ENCODE results near the gene PPFIBP2. TPM values are rescaled to one million over a fixed set of nuclear protein-coding genes. Genes with fewer than 3 reads are reported as not detected.

Gene PPFIBP2
- total and polyA plus RNA-seq, 2 of the 13 experiments (the other 11 are each of a cell fraction or from before 2014, with no cell fraction given) = 15.0 to 52.5 TPM

GRCh38 chr11:7609015-7609414, 95.2 kb downstream of the PPFIBP2 start (continued):
- no peak for TF ChIP-seq HNF1B (CRISPR knock-in tag; IDR thresholded peaks at IDR 0.05)
- TF ChIP-seq FOSL2 (CRISPR knock-in tag; IDR thresholded peaks at IDR 0.05) = no peak
- TF ChIP-seq, protein P1, sequence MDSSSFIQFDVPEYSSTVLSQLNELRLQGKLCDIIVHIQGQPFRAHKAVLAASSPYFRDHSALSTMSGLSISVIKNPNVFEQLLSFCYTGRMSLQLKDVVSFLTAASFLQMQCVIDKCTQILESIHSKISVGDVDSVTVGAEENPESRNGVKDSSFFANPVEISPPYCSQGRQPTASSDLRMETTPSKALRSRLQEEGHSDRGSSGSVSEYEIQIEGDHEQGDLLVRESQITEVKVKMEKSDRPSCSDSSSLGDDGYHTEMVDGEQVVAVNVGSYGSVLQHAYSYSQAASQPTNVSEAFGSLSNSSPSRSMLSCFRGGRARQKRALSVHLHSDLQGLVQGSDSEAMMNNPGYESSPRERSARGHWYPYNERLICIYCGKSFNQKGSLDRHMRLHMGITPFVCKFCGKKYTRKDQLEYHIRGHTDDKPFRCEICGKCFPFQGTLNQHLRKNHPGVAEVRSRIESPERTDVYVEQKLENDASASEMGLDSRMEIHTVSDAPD (CRISPR knock-in tag; IDR thresholded peaks at IDR 0.05) = no peak
- TF ChIP-seq NCOA2 (CRISPR knock-in tag; IDR thresholded peaks at IDR 0.05) = no peak
- TF ChIP-seq ZSCAN21 (CRISPR knock-in tag; IDR thresholded peaks at IDR 0.05; ENCODE audit: borderline replicate concordance) = no peak

- Histone ChIP-seq H3K4me1 (ENCODE audit: insufficient read depth, low read length) (peaks cover 65% of the 10 kb centered on the region), H3K9ac (ENCODE audit: insufficient read depth, low read depth, low read length) (no peak overlapping the region), H3K4me3 (replicated peaks in 1 of 3; ENCODE audit: insufficient read depth in 1 of 3, low read depth in 2 of 3, low read length in 3 of 3) (no peak overlapping the region), H4K20me1 (ENCODE audit: insufficient read depth, low read length) (no peaks in the 10 kb centered on the region; the same call in 1 of the 2 replicates), H3K27ac (ENCODE audit: extremely low read length, insufficient read depth, low read length) (no peak overlapping the region), H3K79me2 (ENCODE audit: insufficient read depth, low read length) (no peaks in the 10 kb centered on the region), H2AFZ (ENCODE audit: low read length) (no peak overlapping the region), H3K9me3 (ENCODE audit: low read length) (no peaks in the 10 kb centered on the region), H3K27me3 (ENCODE audit: control insufficient read depth in 1 of 2, insufficient read depth in 2 of 2, low read length in 2 of 2) (no peaks in the 10 kb centered on the region), H3K4me2 (ENCODE audit: low read depth, low read length) (no peak overlapping the region), H3K36me3 (replicated peaks in 1 of 2; ENCODE audit: control insufficient read depth in 1 of 2, insufficient read depth in 2 of 2, low read length in 2 of 2) (peaks cover 3 to 30% of the 10 kb centered on the region in 2 experiments; a peak in 4 of 5 replicates)
- no peak for FAIRE-seq
- no peak for ATAC-seq
- CTCF ChIA-PET (ENCODE audit: low intra/inter-chr PET ratio, low total read pairs) = no interaction called here
- DNase-seq (ENCODE audit: low spot score) = no peak
- POLR2A ChIA-PET = interaction anchor here (4.5 kb wide), 1 partner anchor 36 kb away, joined by 45 read pairs; no protein-coding TSS in a partner anchor
- BruUV-seq (replicated peaks) = no TSS peak
- in situ Hi-C loops (cut with HindIII; ENCODE audit: extremely low pct_ligation_motif_present, low pct_unique_long_range_greater_than_20kb) (no loop called here), intact Hi-C loops (cut with micrococcal nuclease; ENCODE audit: unreplicated experiment) (no loop called here)
- TF ChIP-seq ATAD3A (CRISPR knock-in tag; IDR thresholded peaks at IDR 0.05) = no peak
- no peak for TF ChIP-seq POLR2A (IDR thresholded peaks at IDR 0.05; ENCODE audit: insufficient read depth in 1 of 2, low read depth in 2 of 2, low read length in 2 of 2)
- TF ChIP-seq PRDM15 (CRISPR knock-in tag; IDR thresholded peaks at IDR 0.05) = no peak
- TF ChIP-seq, protein P2, sequence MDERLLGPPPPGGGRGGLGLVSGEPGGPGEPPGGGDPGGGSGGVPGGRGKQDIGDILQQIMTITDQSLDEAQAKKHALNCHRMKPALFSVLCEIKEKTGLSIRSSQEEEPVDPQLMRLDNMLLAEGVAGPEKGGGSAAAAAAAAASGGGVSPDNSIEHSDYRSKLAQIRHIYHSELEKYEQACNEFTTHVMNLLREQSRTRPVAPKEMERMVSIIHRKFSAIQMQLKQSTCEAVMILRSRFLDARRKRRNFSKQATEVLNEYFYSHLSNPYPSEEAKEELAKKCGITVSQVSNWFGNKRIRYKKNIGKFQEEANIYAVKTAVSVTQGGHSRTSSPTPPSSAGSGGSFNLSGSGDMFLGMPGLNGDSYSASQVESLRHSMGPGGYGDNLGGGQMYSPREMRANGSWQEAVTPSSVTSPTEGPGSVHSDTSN (CRISPR knock-in tag; IDR thresholded peaks at IDR 0.05) = no peak
- no peak for TF ChIP-seq SMAD9 (CRISPR knock-in tag; IDR thresholded peaks at IDR 0.05)
- TF ChIP-seq ZNF138 (CRISPR knock-in tag; IDR thresholded peaks at IDR 0.05; ENCODE audit: low read depth) = no peak
- TF ChIP-seq CC2D1A (CRISPR knock-in tag; IDR thresholded peaks at IDR 0.05) = no peak
- no peak for TF ChIP-seq FOSL2 (CRISPR knock-in tag; IDR thresholded peaks at IDR 0.05)
- TF ChIP-seq NFIC (IDR thresholded peaks at IDR 0.05; ENCODE audit: low read length) = no peak
- TF ChIP-seq, protein P3, sequence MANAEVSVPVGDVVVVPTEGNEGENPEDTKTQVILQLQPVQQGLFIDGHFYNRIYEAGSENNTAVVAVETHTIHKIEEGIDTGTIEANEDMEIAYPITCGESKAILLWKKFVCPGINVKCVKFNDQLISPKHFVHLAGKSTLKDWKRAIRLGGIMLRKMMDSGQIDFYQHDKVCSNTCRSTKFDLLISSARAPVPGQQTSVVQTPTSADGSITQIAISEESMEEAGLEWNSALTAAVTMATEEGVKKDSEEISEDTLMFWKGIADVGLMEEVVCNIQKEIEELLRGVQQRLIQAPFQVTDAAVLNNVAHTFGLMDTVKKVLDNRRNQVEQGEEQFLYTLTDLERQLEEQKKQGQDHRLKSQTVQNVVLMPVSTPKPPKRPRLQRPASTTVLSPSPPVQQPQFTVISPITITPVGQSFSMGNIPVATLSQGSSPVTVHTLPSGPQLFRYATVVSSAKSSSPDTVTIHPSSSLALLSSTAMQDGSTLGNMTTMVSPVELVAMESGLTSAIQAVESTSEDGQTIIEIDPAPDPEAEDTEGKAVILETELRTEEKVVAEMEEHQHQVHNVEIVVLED (CRISPR knock-in tag; IDR thresholded peaks at IDR 0.05; ENCODE audit: borderline replicate concordance) = no peak
- no peak for TF ChIP-seq PRPF4 (IDR thresholded peaks at IDR 0.05; ENCODE audit: low read depth, low read length, poor library complexity, severe bottlenecking)
Measured at GRCh38 chr11:7609521-7609920, 95.7 kb downstream of the PPFIBP2 start.
